NCI-H2196 treated with DMSO at 0.1 percent for 48 hours (cell line): ENCODE results near the gene SYNGR1.

Experiments used
- DNase-seq: peaks from one replicate; lab custom pipeline; 2025; ENCODE audit not compliant: unreplicated experiment; lab: John Stamatoyannopoulos, UW

SYNGR1 gene

DNA sequence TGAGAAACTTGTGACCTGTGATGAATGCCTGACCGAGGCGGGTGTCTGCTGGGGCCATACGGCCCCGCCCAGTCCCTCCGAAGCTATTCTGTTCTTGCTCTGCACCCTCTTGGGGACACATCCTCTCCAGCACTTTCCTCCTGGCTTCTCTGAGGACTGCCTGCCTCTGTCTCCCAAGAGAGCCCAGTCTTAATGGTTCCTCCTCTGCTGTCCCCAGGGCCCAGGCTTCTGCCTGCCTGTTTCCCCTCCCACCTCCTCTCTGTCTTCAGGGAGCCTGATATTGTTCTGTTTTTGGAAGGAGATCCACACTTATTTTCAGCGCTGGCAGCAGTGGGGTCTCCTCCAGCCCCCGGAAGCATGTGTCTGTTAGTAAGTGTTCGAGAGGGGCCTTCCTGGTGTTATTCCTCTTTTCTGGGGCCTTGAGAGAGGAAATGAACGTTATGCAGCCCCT lies 18.7 kb downstream of the SYNGR1 start:
- no peak for DNase-seq

DNA sequence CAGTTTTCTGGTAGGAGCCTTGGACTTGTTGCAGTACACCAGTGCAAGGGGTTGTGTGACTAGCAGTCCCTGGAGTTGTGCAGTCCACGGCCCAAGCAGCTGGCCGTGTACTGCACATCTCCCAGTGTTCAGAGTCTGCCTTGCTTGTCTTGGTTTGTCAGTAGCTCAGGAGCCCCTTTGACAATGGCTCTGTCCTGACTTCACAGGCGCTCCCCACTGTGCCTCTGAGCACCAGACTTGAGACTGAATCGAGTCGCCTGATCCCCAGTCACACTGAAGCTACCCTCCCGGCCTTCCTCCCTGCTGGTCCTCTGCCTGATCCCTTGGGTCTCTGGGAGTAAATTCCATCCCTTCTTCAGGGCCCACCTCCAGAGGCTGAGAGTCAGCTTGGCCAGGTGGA lies 19.4 kb downstream of the SYNGR1 start:
- DNase-seq, result no peak

DNA sequence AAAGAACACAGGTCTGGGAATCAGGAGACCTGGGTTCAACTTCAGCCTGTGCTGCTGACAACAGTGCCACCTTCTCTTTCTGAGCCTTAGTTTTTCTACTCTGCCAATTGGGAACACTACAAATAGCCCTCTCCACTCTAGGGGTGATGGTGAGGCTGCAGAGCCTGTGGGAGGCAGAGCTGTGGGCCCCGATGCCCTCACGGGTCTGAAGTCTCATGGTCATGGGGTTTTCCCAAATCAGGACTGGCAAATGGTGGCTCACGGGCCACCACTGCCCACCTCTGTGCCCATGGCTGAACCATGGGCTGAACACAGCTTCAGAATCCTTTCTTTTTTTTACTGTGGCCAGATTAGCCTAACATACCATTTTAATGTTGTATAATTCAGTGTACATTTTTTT lies 19.8 kb downstream of the SYNGR1 start:
- DNase-seq, result no peak

DNA sequence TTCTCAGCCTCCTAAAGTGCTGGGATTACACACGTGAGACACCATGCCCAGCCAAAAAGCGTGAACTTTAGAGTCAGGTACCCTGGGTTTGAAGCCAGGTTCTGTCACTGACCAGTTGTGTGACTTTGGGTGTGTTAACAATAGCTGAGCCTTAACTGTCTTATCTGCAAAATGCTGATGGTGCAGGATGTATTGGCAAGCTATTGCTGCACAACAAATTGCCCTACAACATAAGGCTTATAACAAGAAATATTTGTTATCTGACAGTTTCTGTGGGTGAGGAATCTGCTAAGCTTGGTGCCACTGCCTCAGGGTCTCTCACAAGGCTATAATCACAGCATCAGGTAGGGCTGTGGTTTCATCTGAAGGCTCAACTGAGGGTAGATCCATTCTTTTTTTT lies 21.9 kb downstream of the SYNGR1 start:
- no peak for DNase-seq

DNA sequence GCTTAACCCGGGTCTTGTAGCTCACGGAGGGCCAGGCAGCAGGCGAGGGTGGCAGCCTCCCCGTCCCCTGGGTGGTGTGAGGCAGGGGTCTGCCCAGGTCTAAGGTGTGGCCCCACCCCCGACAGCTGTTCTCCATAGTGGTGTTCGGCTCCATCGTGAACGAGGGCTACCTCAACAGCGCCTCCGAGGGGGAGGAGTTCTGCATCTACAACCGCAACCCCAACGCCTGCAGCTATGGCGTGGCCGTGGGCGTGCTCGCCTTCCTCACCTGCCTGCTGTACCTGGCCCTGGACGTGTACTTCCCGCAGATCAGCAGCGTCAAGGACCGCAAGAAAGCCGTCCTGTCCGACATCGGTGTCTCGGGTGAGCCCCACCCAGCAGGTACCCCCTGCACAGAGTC lies 24.4 kb downstream of the SYNGR1 start:
- DNase-seq, result no peak

DNA sequence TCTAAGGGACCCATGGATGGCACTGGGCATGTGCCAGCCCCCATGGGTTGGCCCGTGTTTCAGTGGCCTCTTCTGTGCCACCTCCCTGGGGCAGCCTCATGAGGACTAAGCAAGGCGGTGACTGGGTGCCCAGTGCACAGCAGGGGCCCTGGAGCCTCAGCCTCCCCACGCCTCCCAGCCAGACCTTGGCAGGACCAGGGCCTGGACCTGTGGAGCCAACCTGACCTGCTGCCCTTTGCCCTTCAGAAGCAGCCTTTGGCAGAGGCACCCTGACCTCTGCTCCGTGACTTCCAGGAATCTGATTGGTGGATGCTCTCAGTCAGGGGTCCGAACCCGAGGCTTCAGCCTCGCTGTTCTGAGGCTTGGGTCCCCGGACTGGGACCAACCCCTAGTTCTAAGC lies 25.0 kb downstream of the SYNGR1 start:
- no peak for DNase-seq

DNA sequence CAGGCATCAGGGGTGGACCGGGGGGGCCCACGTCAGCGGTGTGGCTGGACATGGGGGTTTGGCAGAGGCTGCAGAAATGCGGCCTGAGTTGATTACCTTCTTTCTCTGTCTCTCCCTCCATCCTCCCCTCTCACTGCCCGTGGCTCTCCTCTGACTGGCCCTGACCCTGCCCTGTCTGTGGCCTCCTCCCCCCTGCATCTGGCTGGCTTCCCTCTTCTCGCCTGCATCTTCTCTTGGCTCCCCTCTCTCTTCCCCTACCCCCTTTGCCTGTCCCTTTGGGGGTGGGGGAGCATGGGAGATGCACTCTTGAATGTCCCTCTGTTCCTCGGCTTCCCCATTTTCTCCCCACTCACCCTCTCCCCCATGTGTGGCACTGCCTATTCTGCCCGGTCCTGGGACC lies 25.9 kb downstream of the SYNGR1 start:
- no peak for DNase-seq

DNA sequence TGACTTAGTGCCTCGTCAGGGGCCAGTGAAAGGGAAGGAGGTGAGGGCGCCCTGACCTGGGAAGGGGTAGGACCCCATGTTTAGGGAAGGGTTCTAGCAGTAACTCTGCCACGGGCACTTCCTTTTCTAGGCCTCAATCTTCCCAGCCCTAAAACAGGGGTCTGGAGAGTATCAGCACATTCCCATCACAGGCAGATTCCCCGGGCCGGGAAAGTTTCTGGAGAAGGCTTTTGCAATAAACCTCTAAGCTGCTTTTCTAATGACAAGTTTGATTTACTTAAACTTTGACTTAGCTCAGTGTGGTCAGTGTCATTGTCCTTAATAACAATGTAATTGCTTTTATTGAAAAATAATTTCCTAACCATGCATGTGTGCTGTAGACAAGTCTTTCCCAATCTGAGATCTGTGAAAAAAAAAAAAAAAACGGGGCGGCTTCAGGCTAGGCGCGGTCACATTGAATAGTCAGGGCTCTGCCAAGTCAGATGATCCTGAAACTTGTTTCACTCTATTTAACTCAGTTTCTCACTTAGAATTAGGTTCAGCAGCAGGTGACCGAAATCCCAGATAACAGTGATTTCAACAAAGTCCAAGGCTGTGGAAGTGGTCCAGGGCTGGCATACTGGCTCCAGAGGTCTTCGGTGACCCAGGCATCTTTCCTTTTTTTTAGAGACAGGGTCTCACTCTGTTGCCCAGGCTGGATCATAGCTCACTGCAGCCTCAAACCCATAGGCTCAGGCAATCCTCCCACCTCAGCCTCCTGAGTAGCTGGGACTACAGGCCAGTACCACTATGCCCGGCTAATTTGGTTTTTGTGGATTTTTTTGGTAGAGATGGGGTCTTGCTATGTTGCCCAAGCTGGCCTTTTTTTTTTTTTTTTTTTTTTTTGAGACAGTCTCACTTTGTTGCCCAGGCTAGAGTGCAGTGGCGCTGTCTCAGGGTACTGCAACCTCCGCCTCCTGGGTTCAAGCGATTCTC lies 30.3 kb downstream of the SYNGR1 start:
- DNase-seq, result no peak

DNA sequence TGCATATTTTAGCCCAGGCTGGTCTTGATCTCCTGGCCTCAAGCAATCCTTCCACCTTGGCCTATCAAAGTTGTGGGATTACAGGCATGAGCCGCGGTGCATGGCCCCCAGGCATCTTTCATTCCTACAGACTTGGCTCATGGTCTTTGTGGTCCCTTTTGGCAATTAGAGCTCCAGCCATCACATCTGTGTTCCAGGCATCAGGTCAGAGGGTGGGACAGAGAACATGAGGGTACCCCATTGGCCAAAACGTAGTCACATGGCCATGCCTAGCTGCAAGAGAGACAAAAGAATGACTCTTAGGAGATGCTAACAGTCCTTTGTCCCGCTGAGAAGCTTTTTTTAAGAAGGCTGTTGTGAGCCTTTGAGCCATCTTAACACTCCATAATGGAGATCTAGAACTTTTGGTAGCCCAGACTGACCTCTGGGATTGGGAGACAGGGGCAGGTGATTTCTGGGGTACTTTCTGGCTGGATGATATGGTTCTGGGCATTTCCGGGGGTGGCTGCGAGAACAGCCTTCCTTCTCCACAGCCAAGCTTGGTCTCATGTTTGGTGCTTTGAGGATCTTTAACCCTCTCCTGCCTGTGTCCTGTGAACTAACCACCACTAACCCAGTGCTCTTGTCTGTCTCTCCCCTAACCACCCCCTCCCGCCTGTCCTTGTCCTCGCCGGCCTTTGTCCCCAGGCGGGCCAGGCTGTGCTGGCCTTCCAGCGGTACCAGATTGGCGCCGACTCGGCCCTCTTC lies 31.4 kb downstream of the SYNGR1 start:
- no peak for DNase-seq

DNA sequence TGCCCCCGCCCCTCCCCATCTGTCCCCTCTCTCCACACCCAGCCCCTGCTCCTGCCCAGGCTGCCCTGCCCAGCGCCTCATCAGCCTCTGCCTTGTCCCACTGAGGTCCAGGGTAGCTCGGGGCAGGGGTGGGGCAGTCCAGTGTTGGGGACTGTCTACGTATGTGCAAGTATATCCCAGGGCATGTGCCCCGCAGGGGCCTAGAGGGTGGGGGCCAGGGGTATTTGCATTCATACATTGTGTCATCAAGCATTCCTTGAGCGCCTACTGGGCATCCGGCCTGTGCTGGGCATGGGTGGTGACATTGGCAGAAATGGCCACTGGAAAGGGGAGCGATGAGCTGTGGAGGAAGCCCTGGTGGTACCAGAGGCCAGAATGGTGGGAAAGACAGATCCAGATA lies 32.1 kb downstream of the SYNGR1 start:
- no peak for DNase-seq

DNA sequence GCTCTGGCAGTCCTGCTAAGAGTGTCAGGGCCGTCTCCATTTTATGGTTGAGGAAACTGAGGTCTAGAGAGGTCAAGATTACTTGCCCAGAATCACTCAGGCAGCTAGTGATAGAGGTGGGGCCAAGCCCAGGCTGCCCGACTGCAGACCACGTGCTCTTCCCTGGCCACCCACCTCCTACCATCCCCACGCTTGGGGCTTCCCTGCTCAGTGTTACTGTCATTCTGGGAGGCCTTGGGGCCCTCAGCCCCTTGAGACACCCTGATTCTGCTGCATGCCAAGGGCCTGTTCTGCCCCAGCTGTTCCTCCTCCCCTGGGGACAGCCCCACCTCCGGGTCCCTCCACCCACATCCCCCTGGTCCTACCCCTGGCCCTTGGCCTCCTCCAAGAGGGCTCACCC lies 32.6 kb downstream of the SYNGR1 start:
- DNase-seq, result no peak

DNA sequence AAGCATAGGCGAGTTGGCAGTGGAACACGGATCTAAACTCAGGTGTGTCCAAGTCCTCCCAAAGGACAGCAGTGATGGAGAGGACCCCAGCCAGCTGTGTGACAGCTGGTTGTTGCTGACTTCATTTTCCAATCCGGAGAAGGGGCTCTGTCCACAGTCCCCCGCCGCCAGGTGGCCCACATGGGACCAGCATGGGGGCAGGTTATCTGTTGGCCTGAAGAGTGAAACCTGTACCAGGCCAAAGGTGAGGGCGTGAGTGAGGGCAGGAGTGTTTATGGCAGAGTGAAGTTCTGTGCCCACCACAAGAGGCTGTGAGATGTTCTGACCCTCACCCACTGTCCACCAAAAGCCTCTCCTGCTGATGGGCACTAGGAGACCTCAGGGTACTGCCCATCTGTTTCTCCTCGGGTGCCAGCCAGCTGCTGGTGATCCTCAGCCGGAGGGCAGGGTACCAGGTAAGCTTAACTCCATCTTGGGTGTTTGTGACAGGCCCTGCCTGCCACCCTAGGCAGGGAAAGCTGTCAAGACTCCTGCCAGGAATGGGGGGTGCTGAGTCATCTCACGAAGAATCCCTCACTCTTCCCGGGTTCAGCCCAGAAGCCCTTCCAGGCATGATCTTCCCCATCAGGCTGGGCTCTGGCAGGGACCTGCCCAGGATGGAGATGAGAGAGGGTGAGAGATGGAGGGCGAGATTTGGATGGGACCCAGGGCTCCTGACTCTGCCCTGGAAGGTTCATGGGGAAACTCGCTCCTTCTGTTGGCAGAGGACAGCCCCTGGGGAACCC lies 34.2 kb downstream of the SYNGR1 start:
- no peak for DNase-seq

DNA sequence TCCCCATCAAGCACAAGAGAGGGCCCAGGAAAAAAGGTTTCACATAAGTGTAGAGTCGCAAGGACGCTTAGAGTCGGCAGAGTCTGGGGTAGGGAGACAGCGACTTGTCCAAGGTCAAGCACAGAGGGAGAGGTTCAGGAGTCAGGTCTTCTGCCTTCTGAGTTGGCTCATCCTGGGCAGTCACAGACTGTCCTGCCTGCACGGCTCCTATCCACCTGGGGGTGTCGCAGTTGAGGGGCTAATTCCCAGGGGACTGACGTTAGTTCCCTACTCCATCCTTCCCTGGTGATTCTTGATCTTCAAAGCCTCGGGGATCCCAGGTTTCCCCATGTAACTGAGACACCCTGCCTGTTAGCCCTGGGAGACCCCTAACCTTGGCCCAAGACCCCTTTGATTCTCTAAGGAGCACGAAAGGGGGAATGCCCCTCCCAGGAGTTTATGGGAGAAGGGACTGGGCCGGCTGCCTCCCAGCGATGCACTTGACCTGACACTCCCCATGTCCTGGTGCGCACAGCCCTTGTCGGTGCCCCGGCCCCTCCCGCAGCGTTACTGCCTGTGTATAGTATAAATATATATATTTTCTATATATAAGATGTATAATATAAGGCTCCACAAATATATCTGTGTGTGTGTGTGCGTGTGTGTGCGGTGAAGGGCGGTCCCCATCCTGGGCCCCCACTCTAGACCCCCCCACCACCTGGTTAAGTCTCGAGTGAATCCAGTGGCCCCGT lies 35.1 kb downstream of the SYNGR1 start:
- no peak for DNase-seq

DNA sequence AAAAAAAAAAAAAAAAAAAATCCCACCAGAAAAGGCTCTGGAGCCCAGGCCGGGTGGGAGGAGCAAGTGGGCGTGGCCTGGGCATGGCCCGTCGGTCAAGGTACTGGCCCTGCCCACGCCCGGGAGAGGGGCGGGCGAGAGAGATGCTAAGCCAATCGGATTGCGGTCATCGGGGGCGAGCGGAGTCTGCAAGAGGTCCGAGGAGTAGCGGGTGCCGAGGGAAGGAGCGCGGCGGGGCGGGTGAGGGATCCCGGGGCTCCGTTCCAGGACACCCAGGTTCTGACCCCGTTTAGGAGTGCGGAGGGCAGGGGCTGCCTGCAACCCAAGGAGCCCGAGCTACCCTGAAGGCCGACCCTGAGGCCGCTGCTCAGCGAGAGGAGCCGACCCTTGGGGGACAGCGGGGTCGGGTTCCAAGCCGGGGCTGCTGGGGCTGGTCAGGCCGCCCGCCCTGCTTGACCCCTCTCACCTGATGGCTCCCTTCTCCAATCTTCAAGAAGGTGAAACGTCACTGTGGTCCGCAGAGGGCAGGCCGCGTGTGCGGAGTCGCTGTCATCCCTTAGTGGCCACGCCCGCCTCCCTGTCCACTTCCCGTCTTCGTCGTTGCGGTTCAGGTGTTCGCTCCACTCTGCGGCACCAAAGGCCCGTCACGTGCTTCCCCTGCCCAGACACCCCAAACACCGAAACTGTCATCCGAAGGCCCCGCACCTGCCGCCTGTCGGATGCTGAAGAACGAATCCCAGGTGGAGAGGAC lies 38.6 kb downstream of the SYNGR1 start:
- DNase-seq, result no peak

DNA sequence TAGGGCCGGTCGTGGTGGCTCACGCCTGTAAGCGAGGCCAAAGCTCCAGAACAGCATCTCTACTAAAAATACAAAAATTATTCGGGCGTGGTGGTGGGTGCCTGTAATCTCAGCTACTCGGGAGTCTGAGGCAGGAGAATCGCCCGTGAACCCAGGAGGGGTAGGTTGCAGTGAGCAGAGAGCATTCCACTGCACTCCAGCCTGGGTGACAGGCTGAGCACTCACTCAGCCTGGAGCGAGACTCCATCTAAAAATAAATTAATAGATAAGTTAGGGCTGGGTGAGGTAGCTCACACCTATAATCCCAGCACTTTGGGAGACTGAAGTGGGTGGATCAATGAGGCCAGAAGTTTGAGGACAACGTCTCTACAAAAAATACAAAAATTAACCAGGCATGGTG lies 39.6 kb downstream of the SYNGR1 start:
- no peak for DNase-seq

DNA sequence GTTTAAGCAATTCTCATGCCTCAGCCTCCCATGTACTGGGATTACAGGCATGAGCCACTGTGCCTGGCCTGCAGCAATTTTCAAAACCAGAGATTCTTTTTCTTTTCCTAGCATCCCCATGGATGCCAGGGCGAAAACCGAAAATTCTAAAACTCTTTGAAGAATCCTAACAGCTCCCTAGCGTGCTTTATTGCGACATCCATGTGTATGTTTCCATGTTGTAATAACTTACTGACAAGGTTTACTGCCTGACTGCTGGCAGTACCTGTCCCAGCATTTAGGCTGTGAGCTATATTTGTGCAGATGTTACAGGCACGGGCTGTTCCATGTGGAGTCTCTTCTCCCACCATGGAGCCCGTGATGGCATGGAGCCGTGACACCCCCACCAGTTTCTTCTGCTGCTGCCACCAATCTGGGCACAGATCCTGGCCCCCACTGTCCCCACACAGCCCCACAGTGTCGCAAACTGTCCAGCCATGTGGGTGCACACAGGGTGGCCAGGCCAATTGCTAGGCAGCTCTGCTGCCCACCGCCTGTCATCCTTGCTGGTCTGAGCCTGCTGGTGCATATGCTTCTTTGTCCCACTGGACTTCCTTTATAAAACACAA lies 42.7 kb downstream of the SYNGR1 start:
- no peak for DNase-seq

DNA sequence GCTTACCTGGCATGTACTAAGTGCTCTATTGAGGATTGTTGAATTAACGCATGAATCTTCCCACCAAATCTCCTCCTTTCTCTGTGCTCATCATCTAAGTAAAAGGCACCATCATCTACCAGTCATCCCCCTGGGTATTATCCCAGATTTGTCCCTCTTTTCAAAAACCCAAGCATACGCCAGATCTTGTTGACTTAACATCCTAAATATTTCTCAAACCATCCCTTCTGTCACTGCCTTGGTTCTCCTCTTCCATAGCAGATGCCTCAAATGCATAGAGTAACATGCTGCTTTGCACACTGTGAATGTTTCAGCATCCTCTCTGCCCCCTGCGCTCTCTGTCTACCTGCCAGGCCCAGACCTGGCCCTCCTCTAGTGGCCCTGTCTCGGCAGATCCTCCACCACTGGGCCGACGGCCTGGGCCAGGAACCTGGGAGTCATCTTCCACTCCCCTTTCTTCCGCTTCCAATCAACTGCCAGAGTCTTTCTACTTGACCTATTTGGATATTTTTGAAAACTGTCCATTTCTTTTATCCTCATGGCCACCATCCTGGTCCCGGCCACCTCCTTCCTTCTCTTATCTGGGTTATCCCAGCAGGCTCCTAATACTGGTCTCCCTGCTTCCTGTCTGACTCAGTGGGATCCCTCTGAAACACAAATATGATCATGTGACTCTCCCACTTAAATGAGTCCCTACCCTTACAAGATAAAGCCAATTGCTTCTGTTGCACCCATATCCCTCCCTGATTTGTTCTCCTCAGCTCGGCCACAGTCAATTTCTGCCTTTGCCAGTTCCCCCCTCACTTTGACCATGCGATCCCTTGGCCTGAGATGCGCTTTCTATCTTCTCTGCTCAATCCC lies 46.4 kb downstream of the SYNGR1 start:
- DNase-seq, result no peak

DNA sequence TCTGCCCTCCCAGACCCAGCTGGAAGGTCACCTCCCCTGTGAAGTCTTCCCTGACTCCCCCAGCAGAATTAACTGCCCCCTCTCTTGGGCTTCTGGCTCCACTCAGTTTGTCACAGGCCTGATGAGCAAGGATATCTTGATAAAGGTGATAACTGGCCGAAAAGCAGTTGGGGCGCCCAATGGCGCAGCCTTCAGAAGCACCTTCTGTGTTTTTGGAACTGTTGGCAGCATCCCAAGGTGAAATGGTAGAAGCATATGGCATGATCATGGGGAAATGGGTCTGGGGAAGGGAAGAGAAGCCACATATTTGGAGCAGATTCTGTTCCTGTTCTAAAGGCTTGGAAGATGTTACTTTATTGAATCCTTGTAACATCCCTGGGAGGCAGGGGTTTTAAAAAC lies 47.0 kb downstream of the SYNGR1 start:
- no peak for DNase-seq

DNA sequence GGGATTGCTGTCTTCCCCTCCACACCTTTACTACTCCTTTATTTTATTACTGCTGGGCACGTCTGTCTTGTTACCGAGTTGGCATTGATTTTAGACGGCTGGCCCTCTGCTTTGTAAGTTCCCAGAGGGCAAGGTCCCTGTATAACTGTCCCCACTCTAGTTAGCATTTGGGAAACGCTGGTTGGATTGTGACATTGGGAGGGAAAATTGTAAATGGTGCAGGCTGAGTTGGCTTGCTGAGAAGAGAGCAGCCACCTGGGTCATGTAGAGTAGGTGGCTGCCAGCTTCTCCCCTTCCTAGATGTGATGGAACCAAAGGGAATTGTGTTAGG lies 51.5 kb downstream of the SYNGR1 start:
- no peak for DNase-seq
